Lung (tissue), 12 donors: ENCODE data around the gene PPP2R1B. TPM values are rescaled to one million over a fixed set of nuclear protein-coding genes. Genes with fewer than 3 reads are reported as not detected.

Experiments used
- ATAC-seq: fragments of 200-7000 bp; cut with Tn5 transposase; one replicate; pipeline ENCODE4 v1.9.1; 2020; ENCODE audit warnings: moderate number of reproducible peaks; ENCODE audit not compliant: insufficient read depth, low FRiP score
- DNase-seq, 3 donors: peaks; one replicate each; pipeline ENCODE4 v3.0.0-alpha.2; 2013 to 2017
- H3K27ac ChIP-seq, 2 donors: one replicate each; pipeline ENCODE4 v1.5.1; 2013; ENCODE audit warnings: mild to moderate bottlenecking in 2 of 2, moderate library complexity in 2 of 2, control low read depth in 1 of 2, inconsistent platforms in 1 of 2, low read depth in 1 of 2, low read length in 1 of 2
- H3K27me3 ChIP-seq, 3 donors: one replicate each; pipeline ENCODE4 v1.5.1; 2013; ENCODE audit warnings: low read length in 2 of 3; ENCODE audit not compliant: control insufficient read depth in 3 of 3, insufficient read depth in 3 of 3
- H3K36me3 ChIP-seq, 4 donors: one replicate each; pipeline ENCODE4 v1.5.1; 2013; ENCODE audit warnings: low read length in 4 of 4, mild to moderate bottlenecking in 1 of 4, moderate library complexity in 1 of 4; ENCODE audit not compliant: control insufficient read depth in 4 of 4, insufficient read depth in 4 of 4
- H3K4me1 ChIP-seq, 5 donors: one replicate each; pipeline ENCODE4 v1.5.1; 2013; ENCODE audit warnings: low read length in 5 of 5, mild to moderate bottlenecking in 2 of 5, moderate library complexity in 1 of 5; ENCODE audit not compliant: control insufficient read depth in 5 of 5, insufficient read depth in 5 of 5
- H3K4me3 ChIP-seq: one replicate; pipeline ENCODE4 v1.5.1; 2013; ENCODE audit warnings: mild to moderate bottlenecking, control low read depth, moderate library complexity
- H3K9ac ChIP-seq, 2 donors: one replicate each; pipeline ENCODE4 v1.5.1; 2013; ENCODE audit warnings: low read length in 2 of 2, control low read depth in 1 of 2; ENCODE audit not compliant: insufficient read depth in 1 of 2
- H3K9me3 ChIP-seq, 4 donors: one replicate each; pipeline ENCODE4 v1.5.1; 2013; ENCODE audit warnings: low read length in 3 of 4, mild to moderate bottlenecking in 1 of 4, moderate library complexity in 1 of 4; ENCODE audit not compliant: control insufficient read depth in 4 of 4, insufficient read depth in 3 of 4
- WGBS, 2 donors: extraction: QIAGEN DNeasy Blood & Tissue Kit; methylation state at CpG; one replicate each; pipeline ENCODE4 v1.1.7; 2013; 5-methylcytosine and 5-hydroxymethylcytosine counted together
- polyA plus RNA-seq, 2 donors: library from polyadenylated mRNA; stranded (reverse); fragments of 200-250 nt; gene quantifications; one replicate each; pipeline ENCODE4 v1.2.1, GENCODE V29; 2013
- total RNA-seq, 2 donors: library from RNA; depleted of rRNA in 1 of 2; stranded (reverse); fragments of >200 nt in 1 of 2; gene quantifications; one replicate each; pipeline ENCODE4 v1.2.1, GENCODE V29; 2014 to 2021
- TF ChIP-seq, protein P1 (sequence below): IDR thresholded peaks from 2 replicates; pipeline ENCODE4 v1.5.1; 2012; ENCODE audit warnings: mild to moderate bottlenecking; ENCODE audit errors: control extremely low read depth, extremely low read depth
- donor health status: control.
- donor health status: control.
- donor health status: Bipolar disorder and iron deficiency.
- donor health status: healthy.
- donor health status: DM: yes; HTN: yes; CAD: no.

The PPP2R1B gene
- total and polyA plus RNA-seq, 4 donors, result 8.3 to 71.5 (median 20.4) TPM

DNA sequence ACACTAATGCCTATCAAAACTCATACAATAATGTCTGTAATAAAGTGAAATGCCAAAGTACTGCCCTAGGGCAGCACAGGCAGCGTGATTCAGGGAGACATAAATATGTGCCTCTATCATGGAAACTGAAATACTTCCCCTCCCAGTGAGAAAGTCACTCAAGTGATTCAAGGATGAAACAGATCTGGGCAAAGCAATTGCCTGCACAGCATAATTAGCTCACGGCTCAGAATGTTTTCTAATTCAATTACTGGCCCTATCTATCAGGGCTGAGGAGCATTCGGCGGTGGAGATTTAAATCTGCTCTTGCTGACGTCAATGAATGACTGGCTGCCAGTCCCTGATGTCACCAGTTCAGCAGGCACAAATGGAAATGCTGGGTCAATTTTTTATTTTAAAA, 27.7 kb upstream of the PPP2R1B start:
- 94 to 96% methylated on average over 5 of the region's 5 CpGs for WGBS, 2 donors
- TF ChIP-seq, protein P1, sequence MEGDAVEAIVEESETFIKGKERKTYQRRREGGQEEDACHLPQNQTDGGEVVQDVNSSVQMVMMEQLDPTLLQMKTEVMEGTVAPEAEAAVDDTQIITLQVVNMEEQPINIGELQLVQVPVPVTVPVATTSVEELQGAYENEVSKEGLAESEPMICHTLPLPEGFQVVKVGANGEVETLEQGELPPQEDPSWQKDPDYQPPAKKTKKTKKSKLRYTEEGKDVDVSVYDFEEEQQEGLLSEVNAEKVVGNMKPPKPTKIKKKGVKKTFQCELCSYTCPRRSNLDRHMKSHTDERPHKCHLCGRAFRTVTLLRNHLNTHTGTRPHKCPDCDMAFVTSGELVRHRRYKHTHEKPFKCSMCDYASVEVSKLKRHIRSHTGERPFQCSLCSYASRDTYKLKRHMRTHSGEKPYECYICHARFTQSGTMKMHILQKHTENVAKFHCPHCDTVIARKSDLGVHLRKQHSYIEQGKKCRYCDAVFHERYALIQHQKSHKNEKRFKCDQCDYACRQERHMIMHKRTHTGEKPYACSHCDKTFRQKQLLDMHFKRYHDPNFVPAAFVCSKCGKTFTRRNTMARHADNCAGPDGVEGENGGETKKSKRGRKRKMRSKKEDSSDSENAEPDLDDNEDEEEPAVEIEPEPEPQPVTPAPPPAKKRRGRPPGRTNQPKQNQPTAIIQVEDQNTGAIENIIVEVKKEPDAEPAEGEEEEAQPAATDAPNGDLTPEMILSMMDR, result no peak
- ATAC-seq (no peak), DNase-seq (no peak)
- peaks cover 0 to 3% (median 0%) of the 10 kb centered on the region in 5 donors for H3K4me1 ChIP-seq
- H3K9me3 ChIP-seq, result peaks cover 0 to 4% (median 1%) of the 10 kb centered on the region in 4 donors
- H3K27me3 ChIP-seq, result no peaks in the 10 kb centered on the region
- H3K4me3 ChIP-seq, result no peak overlapping the region
- peaks cover 3 to 6% (median 4%) of the 10 kb centered on the region in 4 donors for H3K36me3 ChIP-seq
- H3K9ac ChIP-seq, result no peak overlapping the region
- peak overlapping the region in 1 of 2 donors; percentile 41 for H3K27ac ChIP-seq

DNA sequence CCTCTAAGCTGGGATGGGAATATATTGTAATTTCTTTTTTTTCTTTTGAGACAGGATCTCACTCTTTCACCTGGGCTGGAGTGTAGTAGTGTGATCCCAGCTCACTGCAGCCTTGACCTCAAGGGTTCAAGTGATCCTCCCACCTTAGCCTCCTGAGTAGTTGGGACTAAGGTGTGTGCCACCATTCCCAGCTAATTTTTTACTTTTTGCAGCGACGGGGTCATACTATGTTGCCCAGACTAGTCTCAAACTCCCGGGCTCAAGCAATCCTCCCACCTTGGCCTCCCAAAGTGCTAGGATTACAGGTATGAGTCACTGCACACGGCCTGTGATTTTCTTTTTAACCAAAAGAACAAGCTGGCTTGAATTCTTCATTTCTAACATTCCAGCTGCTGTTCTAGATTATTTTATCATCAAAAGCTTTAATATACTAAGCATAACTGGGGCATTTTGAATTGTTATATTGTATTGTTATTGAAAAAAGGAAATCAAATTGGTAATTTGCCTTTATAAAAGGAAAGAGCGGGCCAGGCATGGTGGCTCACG, 26.8 kb upstream of the PPP2R1B start:
- no peak overlapping the region for H3K4me3 ChIP-seq
- 96% methylated on average over 6 of the region's 6 CpGs for WGBS, 2 donors
- DNase-seq, result no peak
- H3K36me3 ChIP-seq, result peaks cover 2 to 4% (median 3%) of the 10 kb centered on the region in 4 donors
- peaks cover 0 to 4% (median 1%) of the 10 kb centered on the region in 4 donors for H3K9me3 ChIP-seq
- no peak for ATAC-seq
- H3K27ac ChIP-seq, result no peak overlapping the region
- no peaks in the 10 kb centered on the region for H3K27me3 ChIP-seq
- H3K4me1 ChIP-seq, result peaks cover 0 to 3% (median 0%) of the 10 kb centered on the region in 5 donors
- H3K9ac ChIP-seq, result no peak overlapping the region
- TF ChIP-seq, protein P1, result no peak

GRCh38 chr11:111792314-111792713, 26.1 kb upstream of the PPP2R1B start:
- H3K4me3 ChIP-seq, result no peak overlapping the region
- H3K36me3 ChIP-seq, result peaks cover 0 to 3% (median 2%) of the 10 kb centered on the region in 4 donors
- TF ChIP-seq, protein P1, result no peak
- peaks cover 0 to 3% (median 0%) of the 10 kb centered on the region in 5 donors for H3K4me1 ChIP-seq
- no peaks in the 10 kb centered on the region for H3K27me3 ChIP-seq
- WGBS, 2 donors, result 94 to 100% methylated on average over 1 of the region's 1 CpG
- ATAC-seq, result no peak
- no peak overlapping the region for H3K9ac ChIP-seq
- no peak for DNase-seq
- H3K27ac ChIP-seq, result no peak overlapping the region
- peaks cover 0 to 2% (median 0%) of the 10 kb centered on the region in 4 donors for H3K9me3 ChIP-seq

- Histone ChIP-seq H3K4me1 (peaks cover 0 to 5% (median 0%) of the 10 kb centered on the region in 5 donors), H3K4me3 (no peak overlapping the region), H3K27ac (peak overlapping the region in 1 of 2 donors; percentile 92), H3K9me3 (no peaks in the 10 kb centered on the region), H3K36me3 (peaks cover 0 to 15% (median 11%) of the 10 kb centered on the region in 4 donors), H3K9ac (no peak overlapping the region), H3K27me3 (no peaks in the 10 kb centered on the region)
- no peak for ATAC-seq
- DNase-seq, result no peak
- WGBS, 2 donors, result 53 to 67% methylated on average over 2 of the region's 2 CpGs
- TF ChIP-seq, protein P1, result no peak
Measured at GRCh38 chr11:111788464-111788863, 22.3 kb upstream of the PPP2R1B start.
